HG03575 (cell line): ENCODE data around the gene SMPD2.
"Not testable (repeated sequence)": the region's sequence is repeated elsewhere in the genome, so short reads cannot be mapped to it uniquely, and the experiment has no call there.

Source experiments
- ATAC-seq: cut with Tn5 transposase; IDR thresholded peaks from one replicate; pipeline ENCODE4 v1.9.1; 2021; ENCODE audit not compliant: unreplicated experiment, insufficient number of reproducible peaks, low FRiP score; ENCODE audit errors: extremely low read depth

SMPD2 gene

GRCh38 chr6:109456710-109457561, 16.4 kb downstream of the SMPD2 start:
- no peak for ATAC-seq

- no peak for ATAC-seq
Measured at GRCh38 chr6:109457562-109457996, 17.1 kb downstream of the SMPD2 start.

GRCh38 chr6:109458774-109459531, 18.4 kb downstream of the SMPD2 start:
- ATAC-seq = no peak

- no peak for ATAC-seq
Measured at GRCh38 chr6:109460161-109460829, 19.8 kb downstream of the SMPD2 start.

GRCh38 chr6:109461205-109461604, 20.7 kb downstream of the SMPD2 start:
- ATAC-seq = not testable (repeated sequence)

- ATAC-seq = no peak
Measured at GRCh38 chr6:109461733-109462526, 21.4 kb downstream of the SMPD2 start.

- no peak for ATAC-seq
Measured at GRCh38 chr6:109465772-109466171, 25.2 kb downstream of the SMPD2 start.

- no peak for ATAC-seq
Measured at GRCh38 chr6:109466212-109466923, 25.8 kb downstream of the SMPD2 start.

GRCh38 chr6:109467696-109468095, 27.2 kb downstream of the SMPD2 start:
- ATAC-seq = no peak

- no peak for ATAC-seq
Measured at GRCh38 chr6:109469591-109470189, 29.2 kb downstream of the SMPD2 start.

- no peak for ATAC-seq
Measured at GRCh38 chr6:109471105-109471810, 30.7 kb downstream of the SMPD2 start.

GRCh38 chr6:109472132-109472995, 31.8 kb downstream of the SMPD2 start:
- no peak for ATAC-seq

- ATAC-seq = no peak
Measured at GRCh38 chr6:109473120-109473519, 32.6 kb downstream of the SMPD2 start.

- no peak for ATAC-seq
Measured at GRCh38 chr6:109474995-109475394, 34.5 kb downstream of the SMPD2 start.

GRCh38 chr6:109475625-109476024, 35.1 kb downstream of the SMPD2 start:
- ATAC-seq = no peak

GRCh38 chr6:109477184-109477583, 36.7 kb downstream of the SMPD2 start:
- ATAC-seq = no peak
